Measurements from ENCODE around the gene VKORC1L1.
"Not testable (repeated sequence)": the region's sequence is repeated elsewhere in the genome, so short reads cannot be mapped to it uniquely, and the experiment has no call there.

VKORC1L1 gene

GRCh38 chr7:65938336-65938895 lies 65.5 kb downstream of the VKORC1L1 start:
- no peak for DNase-seq (ENCODE audit: low spot score)

GRCh38 chr7:65945787-65946186 lies 72.9 kb downstream of the VKORC1L1 start:
- not testable (repeated sequence) for DNase-seq (ENCODE audit: low spot score)

- no peak for DNase-seq (ENCODE audit: low spot score)
Measured at GRCh38 chr7:65946904-65947303, 74.0 kb downstream of the VKORC1L1 start.

- no peak for DNase-seq (ENCODE audit: low spot score)
Measured at GRCh38 chr7:65951837-65952578, 79.1 kb downstream of the VKORC1L1 start.

GRCh38 chr7:65953001-65953720 lies 80.3 kb downstream of the VKORC1L1 start:
- no peak for DNase-seq (ENCODE audit: low spot score)

- no peak for DNase-seq (ENCODE audit: low spot score)
Measured at GRCh38 chr7:65953890-65954450, 81.1 kb downstream of the VKORC1L1 start.

GRCh38 chr7:65955718-65956117 lies 82.8 kb downstream of the VKORC1L1 start:
- no peak for DNase-seq (ENCODE audit: low spot score)

- DNase-seq (ENCODE audit: low spot score): no peak
Measured at GRCh38 chr7:65960351-65961074, 87.6 kb downstream of the VKORC1L1 start.

- no peak for DNase-seq (ENCODE audit: low spot score)
Measured at GRCh38 chr7:65962033-65962432, 89.2 kb downstream of the VKORC1L1 start.

- not testable (repeated sequence) for DNase-seq (ENCODE audit: low spot score)
Measured at GRCh38 chr7:65964671-65965070, 91.8 kb downstream of the VKORC1L1 start.

GRCh38 chr7:65966146-65966545 lies 93.3 kb downstream of the VKORC1L1 start:
- no peak for DNase-seq (ENCODE audit: low spot score)

- DNase-seq (ENCODE audit: low spot score): no peak
Measured at GRCh38 chr7:65967361-65968155, 94.7 kb downstream of the VKORC1L1 start.

GRCh38 chr7:65968256-65969185 lies 95.6 kb downstream of the VKORC1L1 start:
- no peak for DNase-seq (ENCODE audit: low spot score)

GRCh38 chr7:65971021-65971420 lies 98.1 kb downstream of the VKORC1L1 start:
- no peak for DNase-seq (ENCODE audit: low spot score)

GRCh38 chr7:65972976-65973375 lies 100.1 kb downstream of the VKORC1L1 start:
- no peak for DNase-seq (ENCODE audit: low spot score)

GRCh38 chr7:65974191-65974801 lies 101.4 kb downstream of the VKORC1L1 start:
- DNase-seq (ENCODE audit: low spot score): no peak

- no peak for DNase-seq (ENCODE audit: low spot score)
Measured at GRCh38 chr7:65974876-65975275, 102.0 kb downstream of the VKORC1L1 start.

GRCh38 chr7:65975814-65976445 lies 103.1 kb downstream of the VKORC1L1 start:
- DNase-seq (ENCODE audit: low spot score): no peak

- no peak for DNase-seq (ENCODE audit: low spot score)
Measured at GRCh38 chr7:65976659-65977196, 103.9 kb downstream of the VKORC1L1 start.

All from AG08396 (cell line).